ENCODE measurements around the gene SENP1.

SENP1 gene

DNA sequence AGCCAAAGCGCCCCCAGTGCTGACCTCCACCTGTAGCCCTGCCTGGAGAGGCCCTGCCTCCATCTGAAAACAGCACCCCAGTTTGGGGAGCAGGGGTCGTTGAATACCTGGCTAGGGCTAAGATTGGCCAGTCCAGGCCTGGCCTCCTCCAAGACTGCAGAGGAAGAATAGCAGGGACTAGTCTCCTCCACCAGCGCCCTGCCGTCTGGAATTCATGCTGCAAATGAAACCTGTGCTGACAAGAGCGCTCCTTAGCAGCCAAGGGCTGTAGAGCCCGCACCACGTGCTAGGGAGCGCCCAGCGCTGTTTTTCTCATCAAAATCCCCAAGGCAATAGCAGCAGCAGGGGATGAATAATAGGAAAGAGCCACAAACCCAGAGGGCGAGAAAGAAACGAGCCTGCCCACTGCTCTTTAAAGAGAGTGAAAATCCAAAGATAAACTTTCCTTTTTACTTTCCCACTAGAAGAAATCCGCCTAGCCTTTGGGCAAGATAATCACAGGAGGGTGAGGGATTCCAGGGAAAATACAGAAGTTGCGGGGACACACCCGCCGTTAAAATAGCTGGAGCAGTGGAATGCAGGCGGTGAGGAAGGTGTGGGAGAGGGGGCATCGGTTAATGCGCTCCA lies 104.9 kb downstream of the SENP1 start:
- DNase-seq (ENCODE audit: low read depth), result no peak

DNA sequence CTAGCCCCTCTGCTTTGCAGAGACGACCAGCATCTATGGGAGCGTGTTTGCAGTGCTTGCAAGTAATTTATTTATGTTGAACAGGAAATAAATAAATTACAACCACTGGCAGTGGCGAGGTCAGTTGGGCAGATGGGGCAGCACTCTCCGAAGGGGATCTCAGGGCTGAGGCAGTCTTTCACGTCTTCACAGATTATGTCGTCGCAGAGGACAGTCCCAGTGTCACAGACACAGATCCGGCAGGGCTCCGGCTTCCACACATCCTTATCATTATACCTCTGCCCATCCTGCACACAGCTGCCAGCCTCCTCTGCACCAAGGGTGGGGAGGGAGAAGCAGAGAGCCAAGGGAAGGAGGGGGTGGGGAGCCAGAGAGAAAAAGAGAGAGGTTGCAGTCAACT lies 106.1 kb downstream of the SENP1 start:
- DNase-seq (ENCODE audit: low read depth), result no peak

- DNase-seq (ENCODE audit: low read depth), result no peak
These were observed 108.6 kb downstream of the SENP1 start for GRCh38 chr12:47997321-47997720.

- no peak for DNase-seq (ENCODE audit: low read depth)
These were observed 109.9 kb downstream of the SENP1 start for GRCh38 chr12:47995981-47996401.

GRCh38 chr12:47993491-47993890 lies 112.4 kb downstream of the SENP1 start:
- DNase-seq (ENCODE audit: low read depth), result no peak

Data from stimulated activated CD8-positive, alpha-beta memory T cell treated with anti-CD3 and anti-CD28 coated beads, Interleukin-12 subunit alpha, Interleukin-12 subunit beta, amount 100 ng/mL, for 4 hours (primary cell).